Fibroblast of skin of left biceps (primary cell): Measurements from ENCODE around the gene PTGDR2.
A peak's percentile ranks its signal among the peaks of the same experiment; 100 is the strongest.

Experiments used
- DNase-seq, 2 experiments: peaks; one replicate each; pipeline ENCODE4 v3.0.0-alpha.2; 2013; ENCODE audit warnings: low read depth in 2 of 2

The PTGDR2 gene

DNA sequence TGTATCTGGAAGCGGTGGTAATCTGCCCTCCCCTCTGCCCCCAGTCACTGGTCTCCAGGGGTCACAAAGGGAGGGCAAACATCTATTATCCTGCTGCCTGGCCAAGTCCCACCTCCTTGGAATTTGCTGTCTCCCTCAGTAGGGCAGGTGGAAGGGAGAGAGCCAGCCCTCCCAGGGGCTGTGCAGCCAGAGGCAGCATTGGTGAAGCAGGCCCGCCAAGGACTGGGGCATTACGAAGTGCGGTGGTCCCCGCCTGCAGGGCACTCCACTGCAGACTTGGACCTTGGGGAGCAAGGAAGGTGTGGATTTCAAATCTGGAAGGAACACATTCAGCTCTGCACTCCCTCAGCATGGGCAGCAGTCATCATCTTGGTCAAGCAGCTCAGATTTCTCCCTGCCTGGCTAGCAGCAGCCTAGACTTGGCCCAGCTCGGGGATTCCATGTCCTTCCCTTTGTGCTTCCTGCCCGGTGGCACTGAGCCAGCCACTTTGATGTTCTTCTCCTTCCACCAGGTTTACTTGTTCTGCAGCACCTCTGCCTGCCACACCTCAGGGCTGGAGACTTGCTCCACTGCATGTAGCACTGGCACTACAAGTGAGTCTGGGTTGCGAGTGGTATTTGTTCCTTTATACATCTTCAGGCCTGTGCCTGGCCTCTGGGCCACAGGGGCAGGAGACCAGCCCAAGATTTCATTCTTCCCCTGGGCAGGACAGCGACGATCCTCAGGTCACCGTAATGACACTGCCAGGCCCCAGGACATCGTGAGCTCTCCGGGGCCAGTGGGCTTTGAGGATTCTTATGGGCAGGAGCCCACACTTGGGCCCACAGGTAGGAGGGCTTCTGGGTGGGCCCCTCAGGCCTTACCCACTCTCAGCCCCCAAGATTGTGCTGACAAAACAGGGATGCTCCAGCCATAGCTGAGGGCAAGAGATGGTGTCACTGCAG is 18.9 kb upstream of the PTGDR2 start:
- DNase-seq: no peak

- no peak for DNase-seq
Measured at GRCh38 chr11:60873533-60873932, 17.8 kb upstream of the PTGDR2 start.

GRCh38 chr11:60872961-60873524 is 17.3 kb upstream of the PTGDR2 start:
- peak; percentile 31 to 40 for DNase-seq

DNA sequence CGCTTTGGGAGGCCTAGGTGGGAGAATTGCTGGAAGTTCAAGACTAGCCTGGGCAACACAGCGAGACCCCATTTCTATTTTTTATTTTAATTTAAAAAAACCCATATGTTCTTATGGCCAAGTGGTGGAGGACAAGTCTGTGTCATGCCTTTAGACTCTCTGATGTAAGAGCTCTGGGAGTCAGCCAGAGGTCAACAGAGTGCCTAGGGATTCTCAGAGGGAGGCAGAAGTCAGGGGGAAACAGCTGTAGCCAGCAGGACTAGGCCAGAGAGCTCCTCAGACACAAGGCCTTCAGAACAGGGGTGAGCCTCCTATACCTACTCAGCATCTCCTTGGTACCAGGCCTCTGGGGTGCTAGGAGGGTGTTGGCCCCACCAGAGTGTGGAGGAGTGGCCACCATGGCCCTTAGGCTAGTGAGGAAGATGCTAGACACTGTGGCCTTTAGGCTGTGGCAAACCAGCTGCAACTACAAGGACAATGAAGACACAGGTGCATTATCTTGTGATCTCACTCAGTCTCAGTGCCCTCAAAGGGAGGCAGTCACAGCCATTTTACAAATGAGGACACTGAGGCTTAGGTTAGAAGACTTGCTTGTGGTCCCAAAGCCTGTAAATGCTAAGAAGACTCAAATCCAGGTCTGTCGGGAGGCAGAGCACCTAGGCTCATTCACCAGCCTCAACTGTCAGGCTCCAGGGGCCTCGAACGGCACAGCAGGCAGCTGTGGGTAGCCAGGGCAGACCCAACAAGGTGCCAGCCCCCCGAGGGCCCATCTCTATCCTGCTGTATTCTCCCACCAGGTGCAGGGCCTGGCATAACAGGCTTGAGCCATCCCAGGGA is 16.6 kb upstream of the PTGDR2 start:
- DNase-seq: peak; percentile 16 to 18

- DNase-seq: no peak
Measured at GRCh38 chr11:60871378-60872061, 15.8 kb upstream of the PTGDR2 start.

DNA sequence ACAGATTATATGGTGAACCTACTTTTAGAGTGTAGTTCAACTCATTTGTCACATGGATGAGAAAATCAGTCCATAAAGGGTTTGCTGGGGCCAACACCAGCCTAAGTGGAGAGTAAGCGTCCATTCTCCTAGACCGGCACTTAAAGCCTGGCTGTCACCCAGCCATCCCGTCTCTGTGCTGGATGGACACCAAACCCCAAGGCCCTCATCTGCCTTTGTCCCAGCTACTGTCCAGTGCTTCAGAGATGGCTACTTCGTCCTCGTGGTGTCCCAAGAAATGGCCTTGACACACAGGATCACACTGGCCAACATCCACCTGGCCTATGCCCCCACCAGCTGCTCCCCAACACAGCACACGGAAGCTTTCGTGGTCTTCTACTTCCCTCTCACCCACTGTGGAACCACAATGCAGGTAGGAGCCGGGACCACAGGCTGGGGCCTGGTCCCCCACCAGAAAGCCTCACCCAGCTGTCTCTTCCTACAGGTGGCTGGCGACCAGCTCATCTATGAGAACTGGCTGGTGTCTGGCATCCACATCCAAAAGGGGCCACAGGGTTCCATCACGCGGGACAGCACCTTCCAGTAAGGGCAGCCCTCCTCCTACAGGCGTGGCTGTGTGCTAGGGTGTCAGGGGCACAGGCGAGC is 15.1 kb upstream of the PTGDR2 start:
- DNase-seq: no peak

- DNase-seq: no peak
Measured at GRCh38 chr11:60870276-60870675, 14.5 kb upstream of the PTGDR2 start.

DNA sequence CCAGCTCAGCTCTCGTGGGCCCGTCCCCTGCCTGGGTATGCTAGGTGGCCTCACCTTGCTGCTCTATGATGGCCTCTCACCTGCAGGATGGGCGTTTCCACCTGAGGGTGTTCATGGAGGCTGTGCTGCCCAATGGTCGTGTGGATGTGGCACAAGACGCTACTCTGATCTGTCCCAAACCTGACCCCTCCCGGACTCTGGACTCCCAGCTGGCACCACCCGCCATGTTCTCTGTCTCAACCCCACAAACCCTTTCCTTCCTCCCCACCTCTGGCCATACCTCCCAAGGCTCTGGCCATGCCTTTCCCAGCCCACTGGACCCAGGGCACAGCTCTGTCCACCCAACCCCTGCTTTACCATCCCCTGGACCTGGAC is 13.7 kb upstream of the PTGDR2 start:
- DNase-seq: no peak

DNA sequence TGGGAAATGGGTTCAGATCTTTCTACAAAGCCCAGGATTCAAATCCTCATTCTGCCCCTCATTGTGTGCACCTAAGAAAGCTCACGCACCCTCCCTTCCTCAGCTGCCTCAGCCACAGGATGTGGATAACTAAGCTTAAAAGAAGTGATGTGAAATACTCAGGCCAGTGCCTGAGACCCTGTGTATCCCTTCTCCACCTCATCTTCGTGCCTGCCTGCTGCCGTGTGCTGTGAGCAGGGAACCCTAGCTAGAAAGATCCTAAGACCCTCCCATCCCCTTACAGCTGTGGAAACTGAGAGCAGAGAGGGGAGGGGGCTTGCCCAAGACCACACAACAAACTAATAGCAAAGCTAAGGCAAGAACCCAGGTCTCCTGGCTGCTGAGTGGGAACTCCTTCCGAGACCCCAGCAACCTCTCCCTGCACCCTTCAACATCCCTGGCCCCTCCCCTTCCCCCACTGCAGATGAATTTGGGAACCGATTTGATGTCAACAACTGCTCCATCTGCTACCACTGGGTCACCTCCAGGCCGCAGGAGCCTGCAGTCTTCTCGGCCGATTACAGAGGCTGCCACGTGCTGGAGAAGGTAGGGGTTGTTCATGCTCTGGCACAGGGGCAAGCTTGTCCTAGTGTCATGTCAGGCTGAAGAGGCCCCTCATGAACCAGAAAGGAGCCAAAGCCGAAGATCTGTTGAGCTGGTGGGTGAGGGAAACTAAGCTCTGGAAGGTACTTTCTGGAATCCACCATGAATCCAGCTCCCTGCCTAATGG is 13.1 kb upstream of the PTGDR2 start:
- DNase-seq: no peak

- no peak for DNase-seq
Measured at GRCh38 chr11:60867871-60868681, 12.3 kb upstream of the PTGDR2 start.

GRCh38 chr11:60866911-60867870 is 11.4 kb upstream of the PTGDR2 start, which contains the start of gene ZP1:
ZP1 (plus strand) TSS chr11:60867542; CDS start chr11:60867562, 20 bp downstream.
- DNase-seq: no peak

DNA sequence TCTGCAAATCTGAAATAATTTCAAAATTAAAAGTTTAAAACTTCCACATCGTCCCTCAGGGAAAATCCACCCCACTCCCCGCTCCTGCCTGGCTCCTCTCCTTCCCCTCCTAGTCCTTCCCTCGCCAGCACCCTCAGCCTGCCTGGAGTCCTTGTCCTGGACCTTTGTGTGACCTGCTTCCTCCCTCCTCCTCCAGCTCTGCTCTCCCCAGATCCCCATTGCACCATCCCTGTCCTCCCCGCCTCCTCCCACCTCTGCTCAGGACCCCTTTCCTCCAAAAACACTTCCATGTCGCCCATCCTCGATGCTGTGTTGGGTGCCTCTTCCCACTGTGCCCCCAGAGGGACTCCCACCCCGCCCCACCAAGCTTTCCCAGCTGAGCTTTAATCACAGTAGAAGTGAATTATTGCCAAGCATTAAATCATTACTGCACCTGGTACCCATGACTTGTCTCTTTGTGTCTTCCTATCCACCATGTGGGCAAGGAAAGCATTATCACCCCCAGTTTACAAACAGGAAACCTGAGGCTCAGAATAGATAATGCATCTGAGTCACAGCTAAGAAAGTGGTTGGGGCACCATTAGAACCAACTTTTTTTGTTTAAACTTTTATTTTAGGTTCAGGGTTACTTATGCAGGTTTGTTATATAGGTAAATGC is 9.2 kb upstream of the PTGDR2 start:
- DNase-seq: no peak

GRCh38 chr11:60863550-60864521 is 8.1 kb upstream of the PTGDR2 start:
- DNase-seq: no peak

DNA sequence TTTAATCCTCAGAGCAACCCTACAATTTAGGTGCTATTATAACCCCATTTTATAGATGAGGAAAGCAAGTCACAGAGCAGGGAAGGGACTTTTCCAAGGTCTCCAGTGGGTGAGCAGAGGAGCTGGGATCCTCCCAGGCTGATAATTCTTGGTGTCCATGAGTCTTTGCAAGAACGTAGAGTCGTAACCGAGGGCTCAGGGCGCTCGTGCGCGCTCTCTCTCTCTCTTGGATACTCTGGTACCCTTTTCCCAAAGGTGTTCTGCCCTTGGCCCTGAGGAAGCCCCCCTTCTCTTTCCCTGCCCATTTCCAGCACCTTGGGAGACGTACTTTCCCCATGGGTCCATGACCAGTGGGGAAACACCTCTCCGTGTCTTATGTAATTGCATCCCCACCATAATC is 6.4 kb upstream of the PTGDR2 start:
- DNase-seq: no peak

GRCh38 chr11:60860943-60861342 is 5.2 kb upstream of the PTGDR2 start:
- DNase-seq: peak in 1 of 2 experiments; percentile 3

- no peak for DNase-seq
Measured at GRCh38 chr11:60859616-60860250, 4.0 kb upstream of the PTGDR2 start.
